HG02970 (cell line): ENCODE data around the gene MOGAT1.

Experiments used
- ATAC-seq: cut with Tn5 transposase; IDR thresholded peaks from one replicate; pipeline ENCODE4 v1.9.1; 2021; ENCODE audit warnings: mild to moderate bottlenecking, moderate library complexity, moderate number of reproducible peaks; ENCODE audit not compliant: unreplicated experiment, low FRiP score

Gene MOGAT1

DNA sequence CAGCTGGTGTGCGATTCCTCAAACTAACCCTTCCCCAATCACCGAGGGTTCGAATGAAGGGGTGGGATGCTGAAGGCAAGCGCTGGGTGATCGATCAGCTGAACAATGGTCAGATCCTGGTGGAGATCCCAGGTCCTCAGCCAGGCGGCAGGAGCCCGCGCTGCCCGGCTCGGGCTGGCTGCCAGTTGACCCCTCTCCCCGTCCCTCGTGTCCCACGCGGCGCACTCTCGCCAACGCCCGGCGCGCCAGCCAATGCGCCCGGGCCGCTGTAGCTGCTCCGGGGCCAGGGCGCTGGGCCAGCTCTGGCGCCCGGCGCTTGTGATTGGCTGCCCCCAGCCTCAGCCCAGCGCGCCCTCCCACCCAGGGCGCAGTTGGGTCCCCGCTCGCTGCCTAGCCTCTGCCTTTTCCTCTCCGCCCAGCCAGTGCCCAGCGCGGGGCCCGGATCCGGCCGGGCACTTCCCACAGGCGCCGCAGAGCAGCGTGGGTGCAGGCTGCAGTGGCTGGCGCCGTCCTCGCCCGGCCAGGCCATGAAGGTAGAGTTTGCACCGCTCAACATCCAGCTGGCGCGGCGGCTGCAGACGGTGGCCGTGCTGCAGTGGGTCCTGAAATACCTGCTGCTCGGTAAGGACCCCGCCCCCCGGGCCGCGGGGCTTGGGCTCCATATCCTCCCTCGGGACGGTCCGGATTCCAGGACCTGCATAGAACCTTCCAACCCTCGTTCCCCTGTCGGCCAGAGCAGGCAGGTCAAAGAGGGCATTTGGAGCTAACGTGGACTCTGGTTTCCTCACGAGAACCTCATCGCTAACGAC, at the start of gene MOGAT1:
Gene MOGAT1 (plus strand): TSS at position 400 of the 809 bp plus-strand sequence. CDS start 128 bp downstream, at position 528.
- ATAC-seq: no peak

GRCh38 chr2:222621893-222622292, 49.6 kb upstream of the MOGAT1 start:
- ATAC-seq: no peak

GRCh38 chr2:222622910-222623309, 48.5 kb upstream of the MOGAT1 start:
- no peak for ATAC-seq

- no peak for ATAC-seq
Observed at GRCh38 chr2:222623756-222624309, 47.6 kb upstream of the MOGAT1 start.

DNA sequence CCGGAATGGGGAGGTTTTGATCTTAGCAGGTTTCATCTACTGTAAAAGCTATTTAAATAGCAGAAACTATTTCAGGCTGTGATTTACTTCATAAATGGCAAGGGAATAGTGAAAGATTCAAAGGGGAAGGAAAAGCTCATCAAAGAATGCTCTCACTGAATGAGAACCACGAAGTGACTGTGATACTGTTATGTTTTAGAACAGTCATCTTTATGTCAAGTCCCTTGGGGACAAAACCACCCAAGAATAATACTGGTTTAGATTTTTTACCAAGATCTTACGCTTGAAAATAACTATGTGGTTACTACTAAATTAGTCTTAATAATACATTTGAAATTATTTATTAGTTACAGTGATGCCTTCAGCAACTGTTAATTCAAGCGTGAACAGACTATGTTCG, 43.7 kb upstream of the MOGAT1 start:
- no peak for ATAC-seq

- no peak for ATAC-seq
Observed at GRCh38 chr2:222635295-222635694, 36.2 kb upstream of the MOGAT1 start.

DNA sequence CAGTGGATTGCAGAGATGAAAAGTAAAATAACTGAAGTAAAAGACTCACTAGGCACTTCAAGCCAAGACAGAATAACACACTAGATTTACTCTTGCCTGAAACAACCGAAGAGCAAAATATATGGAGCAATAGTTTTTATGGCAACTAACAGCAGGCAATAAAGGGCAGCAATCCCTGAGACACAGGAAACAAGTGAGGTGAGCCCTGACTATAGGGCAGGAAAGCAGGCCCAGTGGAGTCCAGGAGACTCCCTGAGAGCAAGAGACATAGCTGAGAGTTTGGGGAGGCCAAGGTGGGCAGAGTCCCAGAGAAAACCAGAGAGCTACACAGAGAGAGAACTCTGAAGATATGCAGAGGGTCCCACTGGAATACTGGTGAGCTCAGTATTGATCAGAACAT, 34.4 kb upstream of the MOGAT1 start:
- no peak for ATAC-seq

DNA sequence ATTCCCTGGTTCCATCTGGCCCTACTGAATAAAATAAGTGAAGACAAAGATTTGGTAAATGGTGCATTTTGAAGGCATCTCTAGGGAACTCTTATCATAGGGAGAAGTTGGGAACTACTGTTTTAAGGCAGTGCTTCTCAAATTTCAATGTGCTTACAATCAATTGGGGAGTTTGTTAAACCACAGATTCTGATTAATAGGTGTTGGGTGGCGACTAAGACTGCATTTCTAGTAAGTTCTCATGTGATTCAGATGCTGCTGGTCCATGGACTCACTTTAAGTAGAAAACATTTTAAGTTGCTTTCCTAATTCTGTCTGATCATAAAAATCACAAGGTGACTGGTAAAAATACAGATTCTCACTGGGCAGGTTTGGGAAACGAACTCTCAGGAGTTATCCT, 30.1 kb upstream of the MOGAT1 start:
- ATAC-seq: no peak

GRCh38 chr2:222643134-222643533, 28.3 kb upstream of the MOGAT1 start:
- no peak for ATAC-seq

GRCh38 chr2:222646008-222646407, 25.4 kb upstream of the MOGAT1 start:
- ATAC-seq: no peak

- no peak for ATAC-seq
Observed at GRCh38 chr2:222649801-222650200, 21.7 kb upstream of the MOGAT1 start.

- no peak for ATAC-seq
Observed at GRCh38 chr2:222651718-222652418, 19.6 kb upstream of the MOGAT1 start.

DNA sequence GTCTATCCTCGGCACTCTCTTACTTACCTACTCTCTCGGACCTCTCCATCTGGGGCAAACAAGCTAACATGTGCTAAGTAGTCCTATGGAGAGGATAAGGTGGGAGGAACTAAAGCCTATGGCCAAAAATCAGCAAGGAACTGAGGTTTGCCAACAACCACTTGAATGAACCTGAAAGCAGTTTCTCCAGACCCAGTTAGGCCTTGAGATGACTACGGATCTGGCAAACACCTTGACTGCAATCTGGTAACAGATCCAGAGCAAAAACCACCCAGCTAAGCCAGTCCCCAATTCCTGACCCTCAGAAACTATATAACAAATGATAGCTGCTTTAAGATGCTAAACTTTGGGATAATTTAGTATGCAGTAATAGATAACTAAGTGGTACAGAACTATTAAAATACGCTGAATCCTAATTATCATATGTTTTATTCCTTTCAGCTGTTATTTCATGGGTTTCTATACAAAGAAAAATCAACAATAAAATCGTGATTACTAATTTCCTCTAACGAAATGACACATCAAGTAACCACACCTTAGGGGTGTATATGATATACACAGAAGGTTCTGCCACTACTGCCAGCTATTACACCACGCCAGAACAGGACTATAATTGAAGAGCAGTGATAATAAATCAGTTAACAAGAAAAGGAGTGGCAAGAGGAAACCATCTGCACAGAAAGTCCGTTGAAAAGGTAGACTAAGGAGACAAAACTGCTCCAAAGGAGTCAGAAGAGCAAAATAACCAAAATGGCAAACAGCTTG, 18.8 kb upstream of the MOGAT1 start:
- no peak for ATAC-seq

DNA sequence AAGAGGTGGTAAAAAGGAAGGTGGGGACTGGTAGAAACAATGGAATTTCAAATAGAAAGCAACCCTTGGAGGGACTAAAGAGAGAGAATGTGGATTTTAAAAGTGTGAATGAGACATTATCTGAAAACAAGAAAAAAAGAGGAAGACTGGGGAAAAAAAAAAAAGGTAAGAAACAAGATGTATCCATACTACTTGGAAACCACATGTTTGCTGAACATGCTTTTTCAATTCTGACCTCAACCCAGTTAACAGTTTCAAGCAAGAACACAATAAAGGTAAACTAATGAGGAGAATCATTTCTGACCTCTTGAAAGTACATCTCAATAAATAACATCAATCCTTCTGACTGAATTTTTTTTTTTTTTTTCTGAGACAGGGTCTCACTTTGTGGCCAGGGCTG, 18.2 kb upstream of the MOGAT1 start:
- ATAC-seq: no peak

DNA sequence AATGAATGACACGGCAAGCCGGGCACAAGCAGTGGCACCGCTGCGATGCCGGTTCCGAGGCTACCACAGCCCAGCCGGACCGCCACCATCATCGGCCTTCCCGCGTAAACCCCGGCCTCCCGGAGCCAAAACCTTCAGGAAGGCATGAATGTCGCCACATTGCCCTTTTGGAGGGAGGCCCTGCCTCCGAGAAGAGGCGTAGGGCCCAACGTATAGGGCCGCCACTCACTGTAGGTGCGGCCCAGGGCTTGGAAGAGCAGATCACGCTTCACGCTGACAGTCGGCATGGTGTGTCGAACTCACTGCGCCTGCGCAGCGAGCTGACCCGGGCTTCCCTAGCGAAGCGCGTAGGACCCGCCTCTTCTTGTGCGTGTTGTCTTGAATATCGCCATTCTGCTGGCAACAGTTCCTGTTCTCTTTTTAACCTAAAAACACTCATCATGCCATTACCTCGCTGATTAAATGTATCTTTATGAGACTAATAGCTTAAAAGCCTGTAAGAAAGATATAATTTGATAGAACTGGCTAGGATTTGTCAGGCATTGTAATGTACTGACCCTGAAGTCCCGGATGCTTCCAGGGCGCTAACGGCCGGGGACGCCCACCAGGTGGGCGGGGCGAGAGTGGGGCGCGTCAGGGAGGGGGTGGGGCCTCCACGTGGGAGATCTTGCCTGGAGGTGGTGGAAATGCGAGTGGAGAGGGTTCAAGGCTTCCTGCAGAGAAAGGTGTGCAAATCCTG, 15.5 kb upstream of the MOGAT1 start, which contains the start of gene FARSB:
Gene FARSB (minus strand): TSS at position 306 of the 739 bp plus-strand sequence. CDS start 19 bp downstream, at position 287.
- ATAC-seq: peak; percentile 98

DNA sequence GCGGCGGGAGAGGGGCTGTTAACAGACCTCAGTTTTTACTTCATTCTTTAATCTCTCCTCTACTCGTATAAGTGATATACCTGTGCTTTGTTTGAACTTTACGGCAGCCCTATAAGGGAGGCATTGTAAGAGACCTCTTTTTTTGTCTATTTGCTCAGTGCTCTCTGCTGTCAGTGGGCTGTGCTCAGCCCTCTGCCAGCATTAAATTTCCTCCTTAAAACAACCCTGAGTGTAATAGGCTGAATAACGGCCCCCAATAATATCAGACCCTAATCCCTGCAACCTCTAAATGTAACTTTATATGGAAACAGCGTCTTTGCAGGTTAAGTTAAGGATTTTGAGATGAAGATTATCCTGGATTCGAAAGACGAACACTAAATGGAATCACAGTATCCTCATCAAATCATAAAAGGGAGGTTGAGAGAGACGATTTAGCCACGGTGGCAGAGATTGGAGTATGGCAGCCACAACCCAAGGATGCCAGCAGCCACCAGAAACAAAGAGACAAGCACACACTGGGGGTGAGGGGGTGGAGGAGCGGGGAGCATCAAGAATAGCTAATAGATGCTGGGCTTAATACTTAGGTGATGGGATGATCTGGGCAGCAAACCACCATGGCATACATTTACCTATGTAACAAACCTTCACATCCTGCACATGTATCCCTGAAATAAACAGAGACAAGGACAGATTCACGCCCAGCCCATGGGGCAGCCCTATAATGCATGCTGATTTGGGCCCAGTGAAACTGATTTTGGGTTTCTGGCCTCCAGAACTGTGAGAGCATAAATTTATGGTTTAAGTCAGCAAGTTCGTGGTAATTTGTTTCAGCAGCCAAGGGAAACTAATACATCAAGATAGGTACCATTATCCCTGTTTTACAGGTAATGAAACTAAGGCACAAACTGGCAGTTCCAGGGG, 14.7 kb upstream of the MOGAT1 start:
- ATAC-seq: peak; percentile 22

- ATAC-seq: no peak
Observed at GRCh38 chr2:222663479-222663878, 8.0 kb upstream of the MOGAT1 start.

DNA sequence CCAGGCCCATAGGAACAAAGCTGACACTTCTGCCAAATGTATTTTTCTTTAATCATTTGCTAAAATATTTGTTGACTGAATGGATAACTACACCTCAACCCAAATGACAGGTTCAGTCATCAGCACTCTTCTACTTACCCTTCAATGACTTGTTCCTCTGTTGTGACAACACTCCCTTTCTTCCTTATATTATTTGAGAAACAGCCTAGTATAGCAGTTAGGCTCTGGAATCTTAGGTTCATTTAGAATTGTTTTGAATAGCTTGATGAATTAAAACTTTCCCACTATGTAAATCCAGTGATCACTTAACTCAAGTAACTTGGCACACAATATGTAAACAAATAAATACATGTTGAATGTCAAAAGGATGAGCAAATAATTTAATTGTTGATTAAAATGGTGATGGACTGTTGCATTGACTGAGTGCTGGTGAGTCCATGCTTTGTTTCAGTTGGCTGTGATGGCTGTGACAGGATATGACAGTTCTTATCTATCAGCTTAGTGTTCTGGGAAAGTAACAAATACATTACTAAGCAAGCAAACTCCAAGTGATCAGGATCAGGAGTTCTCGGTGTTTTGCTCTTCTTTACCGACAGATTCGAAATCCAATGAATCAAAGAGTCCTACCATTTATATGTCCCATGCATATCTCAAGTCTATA, 2.8 kb upstream of the MOGAT1 start:
- no peak for ATAC-seq
